Mesendoderm (in vitro differentiated cells): ENCODE results near the gene NRN1L.
A peak's percentile ranks its signal among the peaks of the same experiment; 100 is the strongest.

Experiments used
- DNase-seq: peaks from one replicate; pipeline ENCODE4 v3.0.0; 2013
- H2AK5ac ChIP-seq: 2 replicates; pipeline ENCODE4 v1.6.1; 2013; ENCODE audit warnings: low read length, inconsistent platforms
- H2BK120ac ChIP-seq: 2 replicates; pipeline ENCODE4 v1.6.1; 2013; ENCODE audit warnings: low read depth, mild to moderate bottlenecking, low read length, moderate library complexity, mixed read lengths
- H2BK15ac ChIP-seq: replicated peaks from 2 replicates; pipeline ENCODE4 v1.6.1; 2013; ENCODE audit warnings: low read depth, mild to moderate bottlenecking, moderate library complexity
- H2BK5ac ChIP-seq: 2 replicates; pipeline ENCODE4 v1.6.1; 2013; ENCODE audit warnings: low read length, inconsistent platforms
- H3K18ac ChIP-seq: 2 replicates; pipeline ENCODE4 v1.6.1; 2013; ENCODE audit warnings: mild to moderate bottlenecking, low read length, mixed read lengths
- H3K23ac ChIP-seq: one replicate; pipeline ENCODE4 v1.6.1; 2013; ENCODE audit warnings: low read length
- H3K27ac ChIP-seq: 2 replicates; pipeline ENCODE4 v1.5.1; 2013; ENCODE audit warnings: low read depth, mild to moderate bottlenecking, inconsistent platforms, low read length, moderate library complexity
- H3K27me3 ChIP-seq: 2 replicates; pipeline ENCODE4 v1.6.1; 2013; ENCODE audit warnings: low read length, control low read depth, mild to moderate bottlenecking, inconsistent platforms; ENCODE audit not compliant: insufficient read depth, poor library complexity
- H3K36me3 ChIP-seq: 2 replicates; pipeline ENCODE4 v1.6.1; 2013; ENCODE audit warnings: low read length, inconsistent platforms; ENCODE audit not compliant: control insufficient read depth, insufficient read depth
- H3K4ac ChIP-seq: one replicate; pipeline ENCODE4 v1.6.1; 2013; ENCODE audit warnings: low read depth, mild to moderate bottlenecking, low read length, moderate library complexity
- H3K4me1 ChIP-seq: 2 replicates; pipeline ENCODE4 v1.6.1; 2013; ENCODE audit warnings: low read depth, low read length, inconsistent platforms; ENCODE audit not compliant: control insufficient read depth
- H3K4me2 ChIP-seq: 2 replicates; pipeline ENCODE4 v1.6.1; 2013; ENCODE audit warnings: low read length
- H3K4me3 ChIP-seq: 2 replicates; pipeline ENCODE4 v1.5.1; 2013; ENCODE audit warnings: mild to moderate bottlenecking, low read length
- H3K56ac ChIP-seq: one replicate; pipeline ENCODE4 v1.6.1; 2013; ENCODE audit warnings: low read length
- H3K79me1 ChIP-seq: 2 replicates; pipeline ENCODE4 v1.6.1; 2013; ENCODE audit warnings: low read length, inconsistent platforms
- H3K79me2 ChIP-seq: 2 replicates; pipeline ENCODE4 v1.6.1; 2013; ENCODE audit warnings: mild to moderate bottlenecking, low read length; ENCODE audit not compliant: control insufficient read depth, insufficient read depth
- H3K9ac ChIP-seq: 2 replicates; pipeline ENCODE4 v1.6.1; 2013; ENCODE audit warnings: low read length, inconsistent platforms
- H4K5ac ChIP-seq: one replicate; pipeline ENCODE4 v1.6.1; 2013; ENCODE audit warnings: low read length
- H4K8ac ChIP-seq: one replicate; pipeline ENCODE4 v1.6.1; 2013; ENCODE audit warnings: low read depth, mild to moderate bottlenecking, control low read depth, low read length, moderate library complexity
- WGBS: extraction: QIAGEN DNeasy Blood & Tissue Kit; methylation state at CpG from one replicate; pipeline ENCODE4 v1.1.7; 2013; ENCODE audit warnings: low lambda C conversion rate, missing lambda C conversion rate; ENCODE audit not compliant: insufficient coverage; ENCODE audit errors: extremely low coverage; 5-methylcytosine and 5-hydroxymethylcytosine counted together

NRN1L gene

GRCh38 chr16:67842509-67843342 lies 42.0 kb upstream of the NRN1L start:
- Histone ChIP-seq H3K18ac (peak overlapping the region; percentile 19), H3K27ac (peak overlapping the region; percentile 98), H3K79me1 (peaks cover 16% of the 10 kb centered on the region), H2AK5ac (no peak overlapping the region), H2BK5ac (peak overlapping the region; percentile 59), H3K79me2 (peaks cover 30% of the 10 kb centered on the region), H3K36me3 (no peaks in the 10 kb centered on the region), H3K23ac (no peak overlapping the region), H3K56ac (peak overlapping the region; percentile 100), H3K9ac (peak overlapping the region; percentile 98), H3K4me2 (peak overlapping the region; percentile 49), H3K4ac (no peak overlapping the region), H3K27me3 (no peaks in the 10 kb centered on the region), H4K5ac (no peak overlapping the region), H3K4me1 (peaks cover 14% of the 10 kb centered on the region), H4K8ac (no peak overlapping the region), H2BK120ac (no peak overlapping the region), H2BK15ac (no peak overlapping the region), H3K4me3 (peak overlapping the region; percentile 95)
- DNase-seq, result peak; percentile 84
- no CpG with 5 or more reads among the region's 67 CpGs for WGBS

- Histone ChIP-seq H3K79me1 (peaks cover 16% of the 10 kb centered on the region), H3K79me2 (peaks cover 36% of the 10 kb centered on the region), H3K36me3 (no peaks in the 10 kb centered on the region), H3K27ac (no peak overlapping the region), H3K23ac (no peak overlapping the region), H3K9ac (peak overlapping the region; percentile 98), H2BK120ac (no peak overlapping the region), H3K4me3 (peak overlapping the region; percentile 58), H4K8ac (no peak overlapping the region), H3K4me2 (peak overlapping the region; percentile 49), H3K27me3 (no peaks in the 10 kb centered on the region), H4K5ac (no peak overlapping the region), H2AK5ac (no peak overlapping the region), H2BK15ac (no peak overlapping the region), H3K4ac (no peak overlapping the region), H3K18ac (no peak overlapping the region), H2BK5ac (no peak overlapping the region), H3K56ac (peak overlapping the region; percentile 100), H3K4me1 (peaks cover 17% of the 10 kb centered on the region)
- DNase-seq, result no peak
- WGBS, result no CpG with 5 or more reads among the region's 11 CpGs
Measured at GRCh38 chr16:67843343-67843765, 41.3 kb upstream of the NRN1L start.

- Histone ChIP-seq H3K27me3 (no peaks in the 10 kb centered on the region), H3K79me2 (peaks cover 46% of the 10 kb centered on the region), H3K4me1 (peaks cover 17% of the 10 kb centered on the region), H3K27ac (no peak overlapping the region), H2AK5ac (no peak overlapping the region), H4K5ac (no peak overlapping the region), H3K56ac (peak overlapping the region; percentile 29), H3K4me3 (no peak overlapping the region), H3K9ac (peak overlapping the region; percentile 51), H2BK120ac (no peak overlapping the region), H3K4ac (no peak overlapping the region), H3K36me3 (peaks cover 1% of the 10 kb centered on the region), H3K79me1 (peaks cover 17% of the 10 kb centered on the region), H2BK5ac (no peak overlapping the region), H3K23ac (no peak overlapping the region), H2BK15ac (no peak overlapping the region), H4K8ac (no peak overlapping the region), H3K4me2 (peak overlapping the region; percentile 28), H3K18ac (no peak overlapping the region)
- DNase-seq, result no peak
- no CpG with 5 or more reads among the region's 4 CpGs for WGBS
Measured at GRCh38 chr16:67844497-67844896, 40.2 kb upstream of the NRN1L start.

- Histone ChIP-seq H3K36me3 (peaks cover 2% of the 10 kb centered on the region), H3K4me3 (no peak overlapping the region), H3K9ac (peak overlapping the region; percentile 79), H3K79me2 (peaks cover 52% of the 10 kb centered on the region), H2BK5ac (no peak overlapping the region), H2AK5ac (peak overlapping the region; percentile 98), H3K4me2 (peak overlapping the region; percentile 60), H2BK120ac (no peak overlapping the region), H3K27ac (peak overlapping the region; percentile 94), H3K4me1 (peaks cover 17% of the 10 kb centered on the region), H3K4ac (no peak overlapping the region), H2BK15ac (no peak overlapping the region), H4K8ac (no peak overlapping the region), H4K5ac (no peak overlapping the region), H3K23ac (no peak overlapping the region), H3K56ac (peak overlapping the region; percentile 90), H3K27me3 (no peaks in the 10 kb centered on the region), H3K18ac (peak overlapping the region; percentile 94), H3K79me1 (peaks cover 19% of the 10 kb centered on the region)
- no CpG with 5 or more reads among the region's 5 CpGs for whole genome bisulfite sequencing
- DNase-seq, result no peak
Measured at GRCh38 chr16:67845291-67846062, 39.2 kb upstream of the NRN1L start.

- Histone ChIP-seq H3K9ac (peak overlapping the region; percentile 79), H2BK15ac (no peak overlapping the region), H2BK120ac (peak overlapping the region; percentile 46), H3K4me2 (peak overlapping the region; percentile 60), H3K4ac (no peak overlapping the region), H3K56ac (peak overlapping the region; percentile 90), H3K4me3 (peak overlapping the region; percentile 34), H3K27ac (peak overlapping the region; percentile 94), H3K23ac (no peak overlapping the region), H2BK5ac (peak overlapping the region; percentile 9), H3K36me3 (peaks cover 3% of the 10 kb centered on the region), H4K5ac (no peak overlapping the region), H2AK5ac (no peak overlapping the region), H3K79me2 (peaks cover 56% of the 10 kb centered on the region), H3K18ac (peak overlapping the region; percentile 94), H3K4me1 (peaks cover 17% of the 10 kb centered on the region), H3K27me3 (no peaks in the 10 kb centered on the region), H3K79me1 (peaks cover 19% of the 10 kb centered on the region), H4K8ac (no peak overlapping the region)
- DNase-seq, result no peak
- WGBS, result no CpG with 5 or more reads among the region's 2 CpGs
Measured at GRCh38 chr16:67846063-67846319, 38.7 kb upstream of the NRN1L start.
